ENCODE results near the gene OSBPL1A.

OSBPL1A gene

GRCh38 chr18:24397694-24398368 is at the start of gene OSBPL1A:
TSS of gene OSBPL1A (minus strand) at chr18:24397824. CDS start at chr18:24377533, 20,291 bp downstream.
- DNase-seq = peak; percentile 89 to 91

- DNase-seq = no peak
Observed at GRCh38 chr18:24446953-24447538, 49.4 kb upstream of the OSBPL1A start.

GRCh38 chr18:24446453-24446852 is 48.8 kb upstream of the OSBPL1A start:
- DNase-seq = no peak

- peak in 1 of 2 donors; percentile 22 for DNase-seq
Observed at GRCh38 chr18:24443870-24444269, 46.2 kb upstream of the OSBPL1A start.

GRCh38 chr18:24436939-24437338 is 39.3 kb upstream of the OSBPL1A start:
- no peak for DNase-seq

GRCh38 chr18:24432618-24433017 is 35.0 kb upstream of the OSBPL1A start:
- DNase-seq = peak in 1 of 2 donors; percentile 17

GRCh38 chr18:24429188-24429587 is 31.6 kb upstream of the OSBPL1A start:
- DNase-seq = no peak

- no peak for DNase-seq
Observed at GRCh38 chr18:24428709-24429108, 31.1 kb upstream of the OSBPL1A start.

GRCh38 chr18:24427484-24427883 is 29.9 kb upstream of the OSBPL1A start:
- peak in 1 of 2 donors; percentile 15 for DNase-seq

GRCh38 chr18:24426398-24427294 is 29.0 kb upstream of the OSBPL1A start, which contains the start of gene IMPACT:
TSS of gene IMPACT (plus strand) at chr18:24426670. CDS start at chr18:24426757, 87 bp downstream.
- peak; percentile 76 to 84 for DNase-seq

- peak in 1 of 2 donors; percentile 18 for DNase-seq
Observed at GRCh38 chr18:24426073-24426397, 28.4 kb upstream of the OSBPL1A start.

GRCh38 chr18:24421831-24422230 is 24.2 kb upstream of the OSBPL1A start:
- peak in 1 of 2 donors; percentile 44 for DNase-seq

GRCh38 chr18:24420551-24420950 is 22.9 kb upstream of the OSBPL1A start:
- no peak for DNase-seq

GRCh38 chr18:24417480-24417879 is 19.9 kb upstream of the OSBPL1A start:
- no peak for DNase-seq

GRCh38 chr18:24414349-24415003 is 16.9 kb upstream of the OSBPL1A start:
- DNase-seq = no peak

- DNase-seq = no peak
Observed at GRCh38 chr18:24413148-24413547, 15.5 kb upstream of the OSBPL1A start.

- DNase-seq = no peak
Observed at GRCh38 chr18:24408496-24408895, 10.9 kb upstream of the OSBPL1A start.

GRCh38 chr18:24404591-24404990 is 7.0 kb upstream of the OSBPL1A start:
- no peak for DNase-seq

GRCh38 chr18:24403076-24403475 is 5.5 kb upstream of the OSBPL1A start:
- DNase-seq = no peak

GRCh38 chr18:24402209-24402785 is 4.7 kb upstream of the OSBPL1A start:
- DNase-seq = no peak

- DNase-seq = no peak
Observed at GRCh38 chr18:24400587-24400986, 3.0 kb upstream of the OSBPL1A start.

GRCh38 chr18:24398540-24398939 is 916 bp upstream of the OSBPL1A start:
- peak in 1 of 2 donors; percentile 18 for DNase-seq

Measured in inflammatory macrophage treated with lipopolysaccharide for 1 hour (primary cell).